H1 (cell line): Measurements from ENCODE around the gene REXO5.

Source experiments
- ASH2L ChIP-seq: fragments of 200-600, 300-600 bp; sonication (generic); IDR thresholded peaks from one replicate; pipeline ENCODE4 v1.7.1; 2017; ENCODE audit warnings: low read length
- CTCF ChIP-seq, 3 experiments: IDR thresholded peaks; 1 replicate in 2 of 3; 2 replicates in 1 of 3; pipeline versions ENCODE4 v1.5.1 to v1.6.1; 2011; ENCODE audit warnings: low read length in 3 of 3, mild to moderate bottlenecking in 3 of 3, inconsistent platforms in 2 of 3, low read depth in 1 of 3, moderate library complexity in 1 of 3; ENCODE audit not compliant: insufficient read depth in 1 of 3; ENCODE audit errors: control extremely low read depth in 1 of 3
- EZH2 ChIP-seq: fragments of 200-600 bp; sonication (generic); IDR thresholded peaks from 2 replicates; pipeline ENCODE4 v1.7.1; 2012; ENCODE audit warnings: low read depth, mild to moderate bottlenecking, moderate library complexity, low read length, inconsistent platforms; ENCODE audit not compliant: severe bottlenecking
- FOSL1 ChIP-seq: IDR thresholded peaks from 2 replicates; pipeline ENCODE4 v1.6.1; 2011; ENCODE audit warnings: mild to moderate bottlenecking, low read depth, low read length, moderate library complexity; ENCODE audit not compliant: insufficient read depth
- GTF2F1 ChIP-seq: IDR thresholded peaks from 2 replicates; pipeline ENCODE4 v1.6.1; 2012; ENCODE audit warnings: low read depth, low read length, improper control_type of control experiment, borderline replicate concordance
- HDAC2 ChIP-seq, 2 experiments: fragments of 300-600 bp in 1 of 2; sonication (generic) in 1 of 2; IDR thresholded peaks; 2 replicates each; pipeline ENCODE4 v1.6.1; 2011 to 2012; ENCODE audit warnings: low read depth in 2 of 2, low read length in 2 of 2, mild to moderate bottlenecking in 2 of 2, moderate library complexity in 2 of 2, borderline replicate concordance in 1 of 2, inconsistent platforms in 1 of 2
- MAX ChIP-seq: IDR thresholded peaks from 2 replicates; pipeline ENCODE4 v1.6.1; 2012; ENCODE audit warnings: inconsistent platforms
- RAD21 ChIP-seq, 2 experiments: IDR thresholded peaks in 1 of 2; conservative IDR thresholded peaks in 1 of 2; 2 replicates each; pipeline ENCODE4 v1.6.1; 2011; ENCODE audit warnings: low read depth in 2 of 2, low read length in 2 of 2, improper control_type of control experiment in 1 of 2, inconsistent platforms in 1 of 2, mild to moderate bottlenecking in 1 of 2, moderate library complexity in 1 of 2
- SP2 ChIP-seq: IDR thresholded peaks from 2 replicates; pipeline ENCODE4 v1.6.1; 2012; ENCODE audit warnings: mild to moderate bottlenecking, low read length, inconsistent platforms
- TAF7 ChIP-seq: optimal IDR thresholded peaks from 2 replicates; pipeline ENCODE3; 2011; ENCODE audit warnings: low read depth, mild to moderate bottlenecking, inconsistent platforms, low read length, moderate library complexity, borderline replicate concordance
- YY1 ChIP-seq: IDR thresholded peaks from 2 replicates; pipeline ENCODE4 v1.6.1; 2011; ENCODE audit warnings: low read depth, mild to moderate bottlenecking, low read length

- TF ChIP-seq CTCF (IDR thresholded peaks at IDR 0.05; ENCODE audit: control extremely low read depth in 1 of 3, insufficient read depth in 1 of 3, low read depth in 1 of 3, low read length in 3 of 3) (no peak), YY1 (no peak), GTF2F1 (no peak), SP2 (no peak), HDAC2 (IDR thresholded peaks at IDR 0.05; ENCODE audit: borderline replicate concordance in 1 of 2, low read depth in 2 of 2, low read length in 2 of 2) (no peak), FOSL1 (no peak), ASH2L (no peak), TAF7 (no peak), RAD21 (IDR thresholded peaks at IDR 0.05 in 1 of 2, conservative IDR thresholded peaks at IDR 0.05 in 1 of 2; ENCODE audit: low read depth in 2 of 2, low read length in 2 of 2) (no peak), MAX (no peak), EZH2 (no peak)
Measured at GRCh38 chr16:20854963-20855362, 48.6 kb downstream of the REXO5 start.
